Erythroblast (primary cell): ENCODE data around the gene CLIC1.

Experiments used
- GATA1 ChIP-seq: IDR thresholded peaks from 2 replicates; pipeline ENCODE4 v1.6.1; 2011; ENCODE audit warnings: low read depth, mild to moderate bottlenecking, control low read depth, low read length, moderate library complexity
- POLR2A ChIP-seq: IDR thresholded peaks from 2 replicates; pipeline ENCODE4 v1.6.1; 2011; ENCODE audit warnings: mild to moderate bottlenecking, low read length

GRCh38 chr6:31763619-31763940 is 27.2 kb upstream of the CLIC1 start:
- TF ChIP-seq POLR2A (no peak), GATA1 (no peak)
